ENCODE measurements around the gene FRMD3.

DNA sequence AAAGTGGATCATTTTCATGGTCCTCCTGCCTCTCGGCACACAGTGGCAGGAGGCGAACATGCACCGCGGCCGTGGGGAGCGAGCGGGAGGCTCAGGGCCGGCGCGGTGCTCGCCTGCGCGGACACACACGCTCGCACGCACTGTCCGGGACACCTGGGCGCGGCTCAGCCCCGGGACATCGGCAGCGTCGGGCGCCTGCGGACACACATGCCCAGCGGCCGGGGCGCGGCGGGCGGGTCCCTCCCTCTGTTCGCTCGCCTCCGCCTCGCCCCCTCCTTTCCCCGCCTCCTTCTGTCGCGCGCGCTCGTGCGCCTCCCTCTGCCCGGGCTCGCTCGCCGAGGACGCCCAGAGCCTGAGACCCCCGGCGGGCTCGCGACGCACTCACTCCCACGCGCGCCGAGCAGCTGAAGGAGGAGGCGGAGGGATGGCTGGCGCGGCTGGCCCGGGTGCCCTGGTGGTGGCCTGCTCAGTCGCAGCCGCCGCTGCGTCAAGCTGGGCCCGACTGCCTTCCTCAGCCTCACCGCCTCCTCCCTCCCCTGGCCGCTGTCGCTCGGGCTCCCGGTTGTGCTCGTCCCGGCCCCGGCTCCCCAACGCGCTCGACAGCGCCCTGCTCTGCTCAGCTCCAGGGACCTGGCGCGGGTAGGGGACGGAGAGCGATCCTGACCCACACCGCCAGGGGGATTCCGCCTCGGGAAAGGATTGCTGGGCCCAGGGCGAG lies at the start of gene FRMD3:
- TF ChIP-seq, protein P1, sequence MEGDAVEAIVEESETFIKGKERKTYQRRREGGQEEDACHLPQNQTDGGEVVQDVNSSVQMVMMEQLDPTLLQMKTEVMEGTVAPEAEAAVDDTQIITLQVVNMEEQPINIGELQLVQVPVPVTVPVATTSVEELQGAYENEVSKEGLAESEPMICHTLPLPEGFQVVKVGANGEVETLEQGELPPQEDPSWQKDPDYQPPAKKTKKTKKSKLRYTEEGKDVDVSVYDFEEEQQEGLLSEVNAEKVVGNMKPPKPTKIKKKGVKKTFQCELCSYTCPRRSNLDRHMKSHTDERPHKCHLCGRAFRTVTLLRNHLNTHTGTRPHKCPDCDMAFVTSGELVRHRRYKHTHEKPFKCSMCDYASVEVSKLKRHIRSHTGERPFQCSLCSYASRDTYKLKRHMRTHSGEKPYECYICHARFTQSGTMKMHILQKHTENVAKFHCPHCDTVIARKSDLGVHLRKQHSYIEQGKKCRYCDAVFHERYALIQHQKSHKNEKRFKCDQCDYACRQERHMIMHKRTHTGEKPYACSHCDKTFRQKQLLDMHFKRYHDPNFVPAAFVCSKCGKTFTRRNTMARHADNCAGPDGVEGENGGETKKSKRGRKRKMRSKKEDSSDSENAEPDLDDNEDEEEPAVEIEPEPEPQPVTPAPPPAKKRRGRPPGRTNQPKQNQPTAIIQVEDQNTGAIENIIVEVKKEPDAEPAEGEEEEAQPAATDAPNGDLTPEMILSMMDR (IDR thresholded peaks at IDR 0.05): peak in 5 of 7 experiments; percentile 51 to 81 (median 60)
- no peak for TF ChIP-seq POLR2A (IDR thresholded peaks at IDR 0.05)
